ENCODE results near the gene COG7.
A peak's percentile ranks its signal among the peaks of the same experiment; 100 is the strongest.
"Not testable (repeated sequence)": the region's sequence is repeated elsewhere in the genome, so short reads cannot be mapped to it uniquely, and the experiment has no call there.

The COG7 gene

GRCh38 chr16:23469814-23470213 is 16.8 kb upstream of the COG7 start:
- peak; percentile 33 for DNase-seq

GRCh38 chr16:23466162-23466885 is 13.3 kb upstream of the COG7 start:
- no peak for DNase-seq

GRCh38 chr16:23465179-23465578 is 12.2 kb upstream of the COG7 start:
- DNase-seq, result no peak

- DNase-seq, result no peak
Observed at GRCh38 chr16:23464196-23464595, 11.2 kb upstream of the COG7 start.

- peak; percentile 25 for DNase-seq
Observed at GRCh38 chr16:23462994-23463393, 10.0 kb upstream of the COG7 start.

GRCh38 chr16:23453338-23454052 is 506 bp upstream of the COG7 start:
- no peak for DNase-seq

- DNase-seq, result no peak
Observed at GRCh38 chr16:23452221-23452571, 793 bp downstream of the COG7 start.

GRCh38 chr16:23448392-23448791 is 4.6 kb downstream of the COG7 start:
- no peak for DNase-seq

GRCh38 chr16:23437542-23437941 is 15.4 kb downstream of the COG7 start:
- not testable (repeated sequence) for DNase-seq

GRCh38 chr16:23436951-23437350 is 16.0 kb downstream of the COG7 start:
- DNase-seq, result no peak

- peak; percentile 60 for DNase-seq
Observed at GRCh38 chr16:23435500-23435899, 17.5 kb downstream of the COG7 start.

- peak; percentile 91 for DNase-seq
Observed at GRCh38 chr16:23434380-23434779, 18.6 kb downstream of the COG7 start.

GRCh38 chr16:23433261-23433920 is 19.6 kb downstream of the COG7 start:
- DNase-seq, result no peak

GRCh38 chr16:23432176-23433128 is 20.5 kb downstream of the COG7 start:
- no peak for DNase-seq

GRCh38 chr16:23428351-23428750 is 24.6 kb downstream of the COG7 start:
- DNase-seq, result no peak

- DNase-seq, result peak; percentile 84
Observed at GRCh38 chr16:23424292-23424958, 28.6 kb downstream of the COG7 start.

GRCh38 chr16:23423496-23424049 is 29.4 kb downstream of the COG7 start:
- DNase-seq, result peak; percentile 80

- DNase-seq, result no peak
Observed at GRCh38 chr16:23420011-23420410, 33.0 kb downstream of the COG7 start.

- no peak for DNase-seq
Observed at GRCh38 chr16:23416816-23417215, 36.2 kb downstream of the COG7 start.

- DNase-seq, result no peak
Observed at GRCh38 chr16:23414731-23415130, 38.3 kb downstream of the COG7 start.

GRCh38 chr16:23410176-23410575 is 42.8 kb downstream of the COG7 start:
- DNase-seq, result peak; percentile 61

- no peak for DNase-seq
Observed at GRCh38 chr16:23409522-23409921, 43.5 kb downstream of the COG7 start.
